ENCODE measurements around the gene RAB27A. TPM values are rescaled to one million over a fixed set of nuclear protein-coding genes. Genes with fewer than 3 reads are reported as not detected.

The RAB27A gene
- total RNA-seq, 6 donors from 2014 or later: 24.1 to 97.8 (median 62.5) TPM

DNA sequence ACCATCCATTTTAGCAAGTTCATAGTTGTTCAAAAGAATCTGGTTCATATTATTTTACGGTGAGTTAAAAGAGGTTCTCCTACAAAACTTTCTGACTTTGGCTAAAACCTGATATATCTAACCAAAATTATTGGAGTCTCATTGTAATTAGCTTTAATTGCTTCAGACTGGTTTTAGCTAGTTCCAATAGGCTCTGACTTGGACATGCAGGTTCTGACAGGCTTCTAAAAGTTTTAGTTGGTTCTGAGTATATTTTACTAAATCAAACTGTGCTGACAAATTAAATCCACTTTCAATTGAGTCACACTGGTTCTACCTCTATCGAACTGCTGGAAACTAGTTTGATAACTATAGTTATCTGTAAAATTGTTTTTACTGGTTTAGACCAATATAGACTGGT lies 50.7 kb downstream of the RAB27A start:
- DNase-seq (no peak), ATAC-seq (ENCODE audit: low FRiP score in 2 of 2) (no peak)
- H3K27me3 ChIP-seq: no peaks in the 10 kb centered on the region
- H3K4me1 ChIP-seq: peaks cover 13 to 23% (median 19%) of the 10 kb centered on the region in 4 donors
- TF ChIP-seq POLR2AphosphoS5 (IDR thresholded peaks at IDR 0.05): no peak
- no peak for TF ChIP-seq EP300 (IDR thresholded peaks at IDR 0.05)
- TF ChIP-seq, protein P1, sequence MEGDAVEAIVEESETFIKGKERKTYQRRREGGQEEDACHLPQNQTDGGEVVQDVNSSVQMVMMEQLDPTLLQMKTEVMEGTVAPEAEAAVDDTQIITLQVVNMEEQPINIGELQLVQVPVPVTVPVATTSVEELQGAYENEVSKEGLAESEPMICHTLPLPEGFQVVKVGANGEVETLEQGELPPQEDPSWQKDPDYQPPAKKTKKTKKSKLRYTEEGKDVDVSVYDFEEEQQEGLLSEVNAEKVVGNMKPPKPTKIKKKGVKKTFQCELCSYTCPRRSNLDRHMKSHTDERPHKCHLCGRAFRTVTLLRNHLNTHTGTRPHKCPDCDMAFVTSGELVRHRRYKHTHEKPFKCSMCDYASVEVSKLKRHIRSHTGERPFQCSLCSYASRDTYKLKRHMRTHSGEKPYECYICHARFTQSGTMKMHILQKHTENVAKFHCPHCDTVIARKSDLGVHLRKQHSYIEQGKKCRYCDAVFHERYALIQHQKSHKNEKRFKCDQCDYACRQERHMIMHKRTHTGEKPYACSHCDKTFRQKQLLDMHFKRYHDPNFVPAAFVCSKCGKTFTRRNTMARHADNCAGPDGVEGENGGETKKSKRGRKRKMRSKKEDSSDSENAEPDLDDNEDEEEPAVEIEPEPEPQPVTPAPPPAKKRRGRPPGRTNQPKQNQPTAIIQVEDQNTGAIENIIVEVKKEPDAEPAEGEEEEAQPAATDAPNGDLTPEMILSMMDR (IDR thresholded peaks at IDR 0.05): no peak
- TF ChIP-seq POLR2A (IDR thresholded peaks at IDR 0.05): no peak
- no peak overlapping the region for H3K4me3 ChIP-seq
- peaks cover 0 to 7% (median 1%) of the 10 kb centered on the region in 4 donors for H3K36me3 ChIP-seq
- 88 to 90% methylated on average over 2 of the region's 2 CpGs for WGBS, 2 donors
- no peak overlapping the region for H3K27ac ChIP-seq
- no peaks in the 10 kb centered on the region for H3K9me3 ChIP-seq

DNA sequence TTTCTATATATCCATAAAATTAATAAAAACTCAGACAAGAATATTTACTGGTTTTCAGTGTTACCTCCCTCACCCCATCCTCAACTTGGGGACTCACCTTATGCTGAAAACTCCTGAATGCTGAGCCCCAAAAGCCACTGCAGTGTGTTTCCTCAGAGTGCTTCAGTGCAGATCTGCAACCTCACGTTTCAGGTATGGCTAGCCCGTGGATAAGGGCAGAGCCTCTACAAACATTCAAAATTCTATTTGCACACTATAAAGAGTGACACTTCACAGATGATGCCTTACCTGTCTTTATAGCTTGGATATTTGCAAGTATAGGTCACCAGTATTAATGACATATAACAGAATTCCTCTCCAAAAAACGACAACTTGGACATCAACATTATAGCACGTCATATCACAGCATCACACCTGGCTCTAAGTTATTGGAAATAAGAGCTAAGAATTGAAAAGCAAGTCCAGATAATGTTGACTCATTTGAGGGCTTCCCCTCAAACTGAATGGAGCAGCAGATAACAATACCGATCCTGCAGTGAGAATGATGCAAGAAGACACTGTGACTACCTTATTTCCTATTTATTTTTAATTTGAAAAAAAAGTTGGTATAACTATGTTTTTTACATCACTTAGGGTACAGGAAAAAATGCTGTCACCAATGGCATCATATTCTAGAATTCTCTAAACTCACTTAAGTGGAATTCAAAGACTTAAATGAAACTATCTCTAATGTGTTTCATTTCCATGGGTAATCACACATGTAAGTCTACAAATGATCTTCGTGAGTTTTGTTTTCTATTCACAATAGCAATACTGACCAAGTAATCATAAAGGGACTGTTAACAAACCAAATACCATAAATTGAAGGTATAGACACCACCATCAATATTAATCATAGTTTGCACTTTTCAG lies 52.1 kb downstream of the RAB27A start:
- peaks cover 13 to 23% (median 19%) of the 10 kb centered on the region in 4 donors for H3K4me1 ChIP-seq
- no peaks in the 10 kb centered on the region for H3K9me3 ChIP-seq
- TF ChIP-seq POLR2AphosphoS5 (IDR thresholded peaks at IDR 0.05): no peak
- TF ChIP-seq, protein P1 (IDR thresholded peaks at IDR 0.05): no peak
- no peak for TF ChIP-seq POLR2A (IDR thresholded peaks at IDR 0.05)
- no peak for TF ChIP-seq EP300 (IDR thresholded peaks at IDR 0.05)
- H3K27ac ChIP-seq: no peak overlapping the region
- ATAC-seq (ENCODE audit: low FRiP score in 2 of 2): no peak
- H3K36me3 ChIP-seq: peaks cover 0 to 15% (median 1%) of the 10 kb centered on the region in 4 donors
- DNase-seq: no peak
- no peak overlapping the region for H3K4me3 ChIP-seq
- 69 to 74% methylated on average over 6 of the region's 6 CpGs for WGBS, 2 donors
- no peaks in the 10 kb centered on the region for H3K27me3 ChIP-seq

DNA sequence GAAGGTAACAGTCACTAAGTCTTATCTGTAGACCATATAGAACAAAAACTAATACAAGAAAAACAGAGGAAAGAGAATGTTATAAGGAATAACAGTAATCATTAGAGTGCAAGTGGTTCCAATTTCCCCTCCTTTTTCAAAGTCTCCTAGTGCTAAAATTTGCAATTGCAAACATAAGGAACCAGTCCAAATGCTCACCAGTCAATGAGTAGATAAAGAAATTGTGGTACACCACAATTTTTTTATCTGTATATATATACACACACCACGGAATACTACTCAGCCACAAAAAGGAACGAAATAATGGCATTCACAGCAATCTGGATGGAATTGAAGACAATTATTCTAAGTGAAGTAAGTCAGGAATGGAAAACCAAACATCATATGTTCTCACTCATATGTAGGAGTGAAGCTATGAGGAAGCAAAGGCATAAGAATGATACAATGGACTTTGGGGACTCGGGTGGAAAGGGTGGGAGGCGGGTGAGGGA lies 54.0 kb downstream of the RAB27A start:
- Histone ChIP-seq H3K4me3 (no peak overlapping the region), H3K27ac (no peak overlapping the region), H3K4me1 (peaks cover 4 to 13% (median 8%) of the 10 kb centered on the region in 4 donors), H3K27me3 (no peaks in the 10 kb centered on the region), H3K36me3 (peaks cover 0 to 19% (median 1%) of the 10 kb centered on the region in 4 donors), H3K9me3 (no peaks in the 10 kb centered on the region)
- DNase-seq (no peak), ATAC-seq (ENCODE audit: low FRiP score in 2 of 2) (no peak)
- TF ChIP-seq, protein P1 (IDR thresholded peaks at IDR 0.05): no peak
- TF ChIP-seq POLR2AphosphoS5 (IDR thresholded peaks at IDR 0.05) (no peak), EP300 (IDR thresholded peaks at IDR 0.05) (no peak), POLR2A (IDR thresholded peaks at IDR 0.05) (no peak)
- 92 to 94% methylated on average over 4 of the region's 4 CpGs for WGBS, 2 donors

DNA sequence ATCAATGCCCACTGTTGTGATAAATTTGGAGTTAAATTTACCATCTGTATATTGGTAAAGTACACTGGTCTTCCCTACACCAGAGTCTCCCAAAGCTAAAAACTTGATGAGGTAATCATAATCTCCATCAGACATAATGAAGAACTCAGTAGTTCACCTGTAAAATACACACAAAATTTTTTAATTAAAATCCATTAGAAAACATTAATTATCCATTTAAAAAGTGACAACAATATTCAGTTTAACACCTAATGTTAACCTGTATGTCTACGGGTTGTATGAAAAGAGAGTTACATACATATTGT lies 54.9 kb downstream of the RAB27A start:
- WGBS, 2 donors: 94 to 98% methylated on average over 1 of the region's 1 CpG
- H3K27me3 ChIP-seq: no peaks in the 10 kb centered on the region
- DNase-seq (no peak), ATAC-seq (ENCODE audit: low FRiP score in 2 of 2) (no peak)
- peaks cover 4 to 9% (median 5%) of the 10 kb centered on the region in 4 donors for H3K4me1 ChIP-seq
- H3K4me3 ChIP-seq: no peak overlapping the region
- no peak for TF ChIP-seq POLR2A (IDR thresholded peaks at IDR 0.05)
- no peak for TF ChIP-seq POLR2AphosphoS5 (IDR thresholded peaks at IDR 0.05)
- TF ChIP-seq, protein P1 (IDR thresholded peaks at IDR 0.05): no peak
- no peak for TF ChIP-seq EP300 (IDR thresholded peaks at IDR 0.05)
- H3K27ac ChIP-seq: no peak overlapping the region
- H3K9me3 ChIP-seq: no peaks in the 10 kb centered on the region
- peaks cover 0 to 27% (median 1%) of the 10 kb centered on the region in 4 donors for H3K36me3 ChIP-seq

All from upper lobe of left lung (tissue), 6 donors.